Neutrophil (primary cell): Measurements from ENCODE around the gene RPS6KA6.

Experiments used
- H3K27ac ChIP-seq: fragments of 200-600 bp; sonication (generic); 2 replicates; pipeline ENCODE4 v1.5.1; 2016; ENCODE audit warnings: mild to moderate bottlenecking, moderate library complexity
- H3K27me3 ChIP-seq: fragments of 200-600 bp; sonication (generic); 2 replicates; pipeline ENCODE4 v1.6.0; 2016; ENCODE audit warnings: mild to moderate bottlenecking
- H3K36me3 ChIP-seq: fragments of 200-600 bp; sonication (generic); 2 replicates; pipeline ENCODE4 v1.5.1; 2017
- H3K4me1 ChIP-seq, 2 experiments: fragments of 200-600 bp in 1 of 2; sonication (generic) in 1 of 2; 1 replicate in 1 of 2; 2 replicates in 1 of 2; pipeline versions ENCODE4 v1.5.1 to v1.6.1; 2013 to 2016; ENCODE audit warnings: low read depth in 1 of 2, low read length in 1 of 2, mild to moderate bottlenecking in 1 of 2, moderate library complexity in 1 of 2; ENCODE audit not compliant: control insufficient read depth in 1 of 2, insufficient read depth in 1 of 2
- H3K4me3 ChIP-seq, 2 experiments: fragments of 200-600 bp in 1 of 2; sonication (generic) in 1 of 2; 1 replicate in 1 of 2; 2 replicates in 1 of 2; pipeline ENCODE4 v1.5.1; 2013 to 2016; ENCODE audit warnings: low read depth in 1 of 2, low read length in 1 of 2, mild to moderate bottlenecking in 1 of 2, moderate library complexity in 1 of 2
- H3K9me3 ChIP-seq: fragments of 200-600 bp; sonication (generic); 2 replicates; pipeline ENCODE4 v1.5.1; 2016
- CTCF ChIP-seq: fragments of 200-600 bp; sonication (generic); IDR thresholded peaks from 2 replicates; pipeline ENCODE4 v1.5.1; 2016; ENCODE audit warnings: antibody characterized with exemption

The RPS6KA6 gene

GRCh38 chrX:84165711-84166110 is 22.3 kb downstream of the RPS6KA6 start:
- H3K36me3 ChIP-seq, result no peaks in the 10 kb centered on the region
- no peaks in the 10 kb centered on the region for H3K27me3 ChIP-seq
- no peak overlapping the region for H3K4me3 ChIP-seq
- no peak overlapping the region for H3K27ac ChIP-seq
- H3K9me3 ChIP-seq, result no peaks in the 10 kb centered on the region
- H3K4me1 ChIP-seq, result no peaks in the 10 kb centered on the region
- no peak for TF ChIP-seq CTCF

GRCh38 chrX:84162401-84162800 is 25.6 kb downstream of the RPS6KA6 start:
- H3K4me1 ChIP-seq, result no peaks in the 10 kb centered on the region
- no peaks in the 10 kb centered on the region for H3K27me3 ChIP-seq
- H3K27ac ChIP-seq, result no peak overlapping the region
- no peaks in the 10 kb centered on the region for H3K36me3 ChIP-seq
- no peak overlapping the region for H3K4me3 ChIP-seq
- H3K9me3 ChIP-seq, result no peaks in the 10 kb centered on the region
- no peak for TF ChIP-seq CTCF

- H3K27ac ChIP-seq, result no peak overlapping the region
- TF ChIP-seq CTCF, result no peak
- no peaks in the 10 kb centered on the region for H3K36me3 ChIP-seq
- no peak overlapping the region for H3K4me3 ChIP-seq
- no peaks in the 10 kb centered on the region for H3K27me3 ChIP-seq
- H3K4me1 ChIP-seq, result no peaks in the 10 kb centered on the region
- no peaks in the 10 kb centered on the region for H3K9me3 ChIP-seq
Measured at GRCh38 chrX:84161641-84162040, 26.4 kb downstream of the RPS6KA6 start.

- H3K4me1 ChIP-seq, result no peaks in the 10 kb centered on the region
- H3K36me3 ChIP-seq, result no peaks in the 10 kb centered on the region
- no peaks in the 10 kb centered on the region for H3K27me3 ChIP-seq
- H3K4me3 ChIP-seq, result no peak overlapping the region
- H3K9me3 ChIP-seq, result no peaks in the 10 kb centered on the region
- H3K27ac ChIP-seq, result no peak overlapping the region
- no peak for TF ChIP-seq CTCF
Measured at GRCh38 chrX:84160736-84161135, 27.3 kb downstream of the RPS6KA6 start.

GRCh38 chrX:84156821-84157220 is 31.2 kb downstream of the RPS6KA6 start:
- Histone ChIP-seq H3K4me3 (no peak overlapping the region), H3K36me3 (no peaks in the 10 kb centered on the region), H3K9me3 (no peaks in the 10 kb centered on the region), H3K4me1 (no peaks in the 10 kb centered on the region), H3K27ac (no peak overlapping the region), H3K27me3 (no peaks in the 10 kb centered on the region)
- no peak for TF ChIP-seq CTCF

- Histone ChIP-seq H3K27ac (no peak overlapping the region), H3K36me3 (no peaks in the 10 kb centered on the region), H3K4me3 (no peak overlapping the region), H3K27me3 (no peaks in the 10 kb centered on the region), H3K4me1 (no peaks in the 10 kb centered on the region), H3K9me3 (no peaks in the 10 kb centered on the region)
- TF ChIP-seq CTCF, result no peak
Measured at GRCh38 chrX:84155938-84156337, 32.1 kb downstream of the RPS6KA6 start.
